Measurements from ENCODE around the gene TBC1D23.

GRCh38 chr3:100330651-100331050 is 69.9 kb downstream of the TBC1D23 start:
- TF ChIP-seq CTCF (IDR thresholded peaks at IDR 0.05) (no peak), EP300 (IDR thresholded peaks at IDR 0.05) (no peak), POLR2A (IDR thresholded peaks at IDR 0.05; ENCODE audit: low read depth) (no peak), POLR2AphosphoS5 (IDR thresholded peaks at IDR 0.05) (no peak)

All from esophagus muscularis mucosa (tissue), 4 donors.